ENCODE results near the gene MRPL42. TPM values are rescaled to one million over a fixed set of nuclear protein-coding genes. Genes with fewer than 3 reads are reported as not detected.

The MRPL42 gene
- total RNA-seq, 1 donor from 2014 or later, result 82.1 TPM

DNA sequence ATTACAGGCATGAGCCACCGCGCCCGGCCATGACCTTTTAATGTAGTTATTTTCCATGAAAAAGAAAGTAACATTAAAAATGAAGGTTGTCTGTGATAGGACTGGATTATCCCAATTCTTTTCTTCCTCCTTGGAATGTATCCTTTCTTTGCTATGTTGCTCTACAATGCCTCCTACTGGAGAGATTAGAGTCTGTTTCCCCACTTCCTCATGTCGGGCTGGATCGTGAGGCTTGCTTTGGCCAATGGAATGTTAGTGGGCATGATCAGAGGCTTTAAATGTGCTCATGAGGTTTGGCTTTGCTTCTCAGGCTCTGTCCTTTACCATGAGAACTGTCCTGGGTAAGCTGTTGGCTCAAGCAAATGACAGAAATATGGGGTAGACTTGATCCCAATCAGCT, 70.5 kb downstream of the MRPL42 start:
- DNase-seq (ENCODE audit: low read depth) (no peak), FAIRE-seq (no peak)
- Histone ChIP-seq H3K36me3 (ENCODE audit: control insufficient read depth, insufficient read depth, low read length) (no peaks in the 10 kb centered on the region), H3K27me3 (ENCODE audit: control insufficient read depth, insufficient read depth, low read length) (no peaks in the 10 kb centered on the region), H3K4me3 (ENCODE audit: low read depth, low read length) (no peak overlapping the region)
- TF ChIP-seq, protein P1, sequence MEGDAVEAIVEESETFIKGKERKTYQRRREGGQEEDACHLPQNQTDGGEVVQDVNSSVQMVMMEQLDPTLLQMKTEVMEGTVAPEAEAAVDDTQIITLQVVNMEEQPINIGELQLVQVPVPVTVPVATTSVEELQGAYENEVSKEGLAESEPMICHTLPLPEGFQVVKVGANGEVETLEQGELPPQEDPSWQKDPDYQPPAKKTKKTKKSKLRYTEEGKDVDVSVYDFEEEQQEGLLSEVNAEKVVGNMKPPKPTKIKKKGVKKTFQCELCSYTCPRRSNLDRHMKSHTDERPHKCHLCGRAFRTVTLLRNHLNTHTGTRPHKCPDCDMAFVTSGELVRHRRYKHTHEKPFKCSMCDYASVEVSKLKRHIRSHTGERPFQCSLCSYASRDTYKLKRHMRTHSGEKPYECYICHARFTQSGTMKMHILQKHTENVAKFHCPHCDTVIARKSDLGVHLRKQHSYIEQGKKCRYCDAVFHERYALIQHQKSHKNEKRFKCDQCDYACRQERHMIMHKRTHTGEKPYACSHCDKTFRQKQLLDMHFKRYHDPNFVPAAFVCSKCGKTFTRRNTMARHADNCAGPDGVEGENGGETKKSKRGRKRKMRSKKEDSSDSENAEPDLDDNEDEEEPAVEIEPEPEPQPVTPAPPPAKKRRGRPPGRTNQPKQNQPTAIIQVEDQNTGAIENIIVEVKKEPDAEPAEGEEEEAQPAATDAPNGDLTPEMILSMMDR (IDR thresholded peaks at IDR 0.05; ENCODE audit: insufficient read depth, low read length, severe bottlenecking), result no peak

DNA sequence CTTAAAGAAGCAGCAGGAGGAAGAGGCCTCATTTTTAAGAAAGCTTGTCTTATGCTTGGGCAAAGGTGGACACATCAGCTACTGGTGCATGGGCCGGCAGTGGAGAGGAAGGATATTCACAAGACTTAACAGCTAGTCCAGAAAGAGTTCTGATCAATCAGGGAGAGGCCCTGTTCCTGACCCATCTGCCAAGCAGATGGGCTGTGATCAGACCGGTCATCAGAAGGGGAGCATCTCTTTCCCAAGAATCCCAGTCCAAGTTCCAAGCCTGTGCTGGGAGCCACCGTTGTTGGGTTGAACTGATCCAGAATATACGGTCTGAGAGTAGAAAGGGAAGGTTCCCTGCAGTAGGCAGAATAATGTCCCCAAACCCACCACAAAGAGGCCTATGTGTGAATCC, 72.5 kb downstream of the MRPL42 start:
- Histone ChIP-seq H3K4me3 (ENCODE audit: low read depth, low read length) (no peak overlapping the region), H3K36me3 (ENCODE audit: control insufficient read depth, insufficient read depth, low read length) (no peaks in the 10 kb centered on the region), H3K27me3 (ENCODE audit: control insufficient read depth, insufficient read depth, low read length) (no peaks in the 10 kb centered on the region)
- DNase-seq (ENCODE audit: low read depth) (no peak), FAIRE-seq (no peak)
- TF ChIP-seq, protein P1 (IDR thresholded peaks at IDR 0.05; ENCODE audit: insufficient read depth, low read length, severe bottlenecking), result no peak

DNA sequence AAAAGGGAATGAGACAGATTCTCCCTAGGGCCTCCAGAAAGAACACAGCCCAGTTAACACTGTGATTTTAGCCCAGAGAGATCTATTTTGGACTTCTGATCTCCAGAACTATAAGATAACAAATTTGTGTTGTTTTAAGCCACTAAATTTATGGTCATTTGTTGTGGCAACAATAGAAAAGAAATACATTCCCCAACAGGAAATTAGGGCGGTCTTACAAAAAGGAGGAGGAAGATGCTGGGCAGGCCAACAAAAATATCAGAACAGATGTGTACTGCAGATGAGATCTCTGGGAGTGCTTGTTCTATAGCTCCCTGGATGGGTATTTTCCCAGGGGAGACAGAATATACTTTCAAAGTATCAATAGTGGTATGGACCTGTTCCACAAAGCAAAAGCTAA, 73.2 kb downstream of the MRPL42 start:
- Histone ChIP-seq H3K4me3 (ENCODE audit: low read depth, low read length) (no peak overlapping the region), H3K27me3 (ENCODE audit: control insufficient read depth, insufficient read depth, low read length) (no peaks in the 10 kb centered on the region), H3K36me3 (ENCODE audit: control insufficient read depth, insufficient read depth, low read length) (no peaks in the 10 kb centered on the region)
- TF ChIP-seq, protein P1 (IDR thresholded peaks at IDR 0.05; ENCODE audit: insufficient read depth, low read length, severe bottlenecking), result no peak
- DNase-seq (ENCODE audit: low read depth) (no peak), FAIRE-seq (no peak)

DNA sequence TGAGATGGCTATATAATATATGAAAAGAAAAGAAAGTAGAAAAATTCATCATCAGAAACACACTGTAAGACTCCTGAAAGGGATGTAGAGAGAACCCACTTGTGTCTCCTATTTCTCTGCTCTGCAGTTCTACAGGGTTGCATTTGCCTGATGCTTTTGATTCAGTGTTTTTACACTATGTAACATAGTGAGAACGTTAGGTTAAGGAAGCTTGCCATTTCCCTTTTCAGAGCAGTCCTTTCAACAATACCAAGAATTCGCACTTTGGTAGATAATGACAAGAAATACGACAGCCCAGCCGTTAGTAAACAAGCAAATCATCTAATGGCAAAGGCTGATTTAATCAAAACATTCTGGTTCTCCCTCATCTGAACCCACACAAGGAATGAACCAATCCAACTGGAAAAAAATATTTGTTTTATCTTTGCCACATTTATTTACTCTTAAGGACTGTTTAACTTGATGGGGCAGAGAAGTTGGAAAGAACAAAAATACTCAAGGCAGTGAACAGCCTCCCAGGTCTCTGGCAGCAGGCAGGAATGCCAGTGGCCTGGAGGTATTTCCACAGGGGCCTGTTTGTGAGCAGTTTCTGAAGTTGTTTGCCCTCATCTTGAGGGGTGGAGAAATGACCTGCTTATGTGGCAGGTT, 74.4 kb downstream of the MRPL42 start:
- no peak for FAIRE-seq
- no peak overlapping the region for H3K4me3 ChIP-seq (ENCODE audit: low read depth, low read length)
- no peaks in the 10 kb centered on the region for H3K27me3 ChIP-seq (ENCODE audit: control insufficient read depth, insufficient read depth, low read length)
- TF ChIP-seq, protein P1 (IDR thresholded peaks at IDR 0.05; ENCODE audit: insufficient read depth, low read length, severe bottlenecking), result no peak
- H3K36me3 ChIP-seq (ENCODE audit: control insufficient read depth, insufficient read depth, low read length), result no peaks in the 10 kb centered on the region
- no peak for DNase-seq (ENCODE audit: low read depth)

DNA sequence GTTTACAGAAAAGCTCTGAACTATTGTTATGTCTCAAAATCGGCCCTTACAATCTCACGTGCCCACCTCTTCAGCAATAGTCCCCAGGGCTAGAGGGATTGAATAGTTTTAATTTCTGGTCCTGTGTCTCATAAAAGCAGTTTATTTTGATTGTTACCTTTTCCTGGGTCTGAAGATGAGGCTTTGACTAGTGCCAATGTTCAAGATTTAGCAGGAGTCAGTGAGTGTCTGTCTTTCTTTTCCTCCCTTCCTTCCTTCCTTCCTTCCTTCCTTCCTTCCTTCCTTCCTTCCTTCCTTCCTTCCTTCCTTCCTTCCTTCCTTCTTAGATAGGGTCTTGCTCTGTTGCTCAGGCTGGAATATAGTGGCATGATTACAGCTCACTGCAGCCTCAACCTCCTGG, 80.5 kb downstream of the MRPL42 start:
- TF ChIP-seq, protein P1 (IDR thresholded peaks at IDR 0.05; ENCODE audit: insufficient read depth, low read length, severe bottlenecking), result no peak
- FAIRE-seq (no peak), DNase-seq (ENCODE audit: low read depth) (no peak)
- no peaks in the 10 kb centered on the region for H3K36me3 ChIP-seq (ENCODE audit: control insufficient read depth, insufficient read depth, low read length)
- H3K27me3 ChIP-seq (ENCODE audit: control insufficient read depth, insufficient read depth, low read length), result no peaks in the 10 kb centered on the region
- no peak overlapping the region for H3K4me3 ChIP-seq (ENCODE audit: low read depth, low read length)

DNA sequence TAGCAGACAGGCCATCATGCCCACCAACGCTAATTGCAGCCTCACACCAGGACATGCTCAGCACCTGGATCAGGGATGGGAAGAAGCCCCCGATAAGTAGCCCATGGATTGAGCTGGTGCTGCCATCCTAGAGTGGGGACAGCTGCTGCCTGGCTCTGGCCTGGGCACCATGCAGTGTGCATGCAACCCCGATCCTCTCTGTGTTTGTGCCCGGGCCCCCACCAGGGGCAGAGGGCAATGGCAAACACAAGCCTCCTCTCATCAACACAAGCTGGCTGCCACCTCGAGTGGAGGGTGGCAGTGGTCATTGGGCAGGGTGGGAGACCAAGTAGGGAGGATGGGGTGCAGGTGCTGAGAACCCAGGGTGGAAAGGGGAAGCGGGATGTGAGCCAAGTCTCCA, 81.9 kb downstream of the MRPL42 start:
- no peak for DNase-seq (ENCODE audit: low read depth)
- Histone ChIP-seq H3K4me3 (ENCODE audit: low read depth, low read length) (no peak overlapping the region), H3K27me3 (ENCODE audit: control insufficient read depth, insufficient read depth, low read length) (no peaks in the 10 kb centered on the region), H3K36me3 (ENCODE audit: control insufficient read depth, insufficient read depth, low read length) (no peaks in the 10 kb centered on the region)
- FAIRE-seq, result no peak
- TF ChIP-seq, protein P1 (IDR thresholded peaks at IDR 0.05; ENCODE audit: insufficient read depth, low read length, severe bottlenecking), result no peak

All from bronchial epithelial cell (primary cell).